DND-41 (cell line): ENCODE measurements around the gene HCRT.

Experiments used
- ATAC-seq: fragments of 200-7000 bp; cut with Tn5 transposase; 3 replicates; pipeline ENCODE4 v1.9.1; 2021; ENCODE audit warnings: low read depth; ENCODE audit not compliant: insufficient read depth
- DNase-seq: peaks from one replicate; pipeline ENCODE4 v3.0.0-alpha.2; 2020
- H2AFZ ChIP-seq: 2 replicates; pipeline ENCODE4 v1.6.0; 2012; ENCODE audit warnings: low read depth, low read length
- H3K27ac ChIP-seq: 2 replicates; pipeline ENCODE4 v1.5.1; 2012; ENCODE audit warnings: low read length, inconsistent platforms
- H3K27me3 ChIP-seq: fragments of 200-600 bp; sonication (generic); 2 replicates; pipeline ENCODE4 v1.6.0; 2012; ENCODE audit warnings: low read length, mild to moderate bottlenecking, inconsistent platforms; ENCODE audit not compliant: insufficient read depth, poor library complexity
- H3K36me3 ChIP-seq: 2 replicates; pipeline ENCODE4 v1.5.1; 2012; ENCODE audit warnings: low read length, inconsistent platforms; ENCODE audit not compliant: insufficient read depth
- H3K4me1 ChIP-seq: 2 replicates; pipeline ENCODE4 v1.5.1; 2012; ENCODE audit warnings: mild to moderate bottlenecking, low read length; ENCODE audit not compliant: insufficient read depth
- H3K4me2 ChIP-seq: 2 replicates; pipeline ENCODE4 v1.6.0; 2012; ENCODE audit warnings: mild to moderate bottlenecking, moderate library complexity, low read length, inconsistent platforms; ENCODE audit not compliant: insufficient read depth
- H3K4me3 ChIP-seq, 2 experiments: fragments of 200-600 bp in 1 of 2; shearing (Covaris generic) in 1 of 2; 2 replicates each; pipeline ENCODE4 v1.5.1; 2012 to 2016; ENCODE audit warnings: inconsistent platforms in 2 of 2, low read length in 2 of 2, mild to moderate bottlenecking in 2 of 2, low read depth in 1 of 2, moderate library complexity in 1 of 2
- H3K79me2 ChIP-seq: 2 replicates; pipeline ENCODE4 v1.6.0; 2012; ENCODE audit warnings: low read length, inconsistent platforms; ENCODE audit not compliant: insufficient read depth
- H3K9ac ChIP-seq: 2 replicates; pipeline ENCODE4 v1.6.0; 2012; ENCODE audit warnings: low read depth, mild to moderate bottlenecking, inconsistent platforms, low read length, moderate library complexity
- H3K9me3 ChIP-seq: 2 replicates; pipeline ENCODE4 v1.5.1; 2012; ENCODE audit warnings: low read length, moderate library complexity, mild to moderate bottlenecking, inconsistent platforms; ENCODE audit not compliant: insufficient read depth, severe bottlenecking
- H4K20me1 ChIP-seq: 2 replicates; pipeline ENCODE4 v1.6.0; 2012; ENCODE audit warnings: low read length; ENCODE audit not compliant: insufficient read depth
- EZH2 ChIP-seq: IDR thresholded peaks from 3 replicates; pipeline ENCODE4 v1.6.1; 2012; ENCODE audit warnings: borderline replicate concordance, low read depth, mild to moderate bottlenecking, moderate library complexity, low read length, inconsistent platforms; ENCODE audit not compliant: severe bottlenecking
- TF ChIP-seq, protein P1 (sequence below): IDR thresholded peaks from 2 replicates; pipeline ENCODE4 v1.5.1; 2012; ENCODE audit warnings: borderline replicate concordance, low read length, moderate library complexity, mild to moderate bottlenecking; ENCODE audit not compliant: poor library complexity, severe bottlenecking; ENCODE audit errors: extremely low read depth

HCRT gene

DNA sequence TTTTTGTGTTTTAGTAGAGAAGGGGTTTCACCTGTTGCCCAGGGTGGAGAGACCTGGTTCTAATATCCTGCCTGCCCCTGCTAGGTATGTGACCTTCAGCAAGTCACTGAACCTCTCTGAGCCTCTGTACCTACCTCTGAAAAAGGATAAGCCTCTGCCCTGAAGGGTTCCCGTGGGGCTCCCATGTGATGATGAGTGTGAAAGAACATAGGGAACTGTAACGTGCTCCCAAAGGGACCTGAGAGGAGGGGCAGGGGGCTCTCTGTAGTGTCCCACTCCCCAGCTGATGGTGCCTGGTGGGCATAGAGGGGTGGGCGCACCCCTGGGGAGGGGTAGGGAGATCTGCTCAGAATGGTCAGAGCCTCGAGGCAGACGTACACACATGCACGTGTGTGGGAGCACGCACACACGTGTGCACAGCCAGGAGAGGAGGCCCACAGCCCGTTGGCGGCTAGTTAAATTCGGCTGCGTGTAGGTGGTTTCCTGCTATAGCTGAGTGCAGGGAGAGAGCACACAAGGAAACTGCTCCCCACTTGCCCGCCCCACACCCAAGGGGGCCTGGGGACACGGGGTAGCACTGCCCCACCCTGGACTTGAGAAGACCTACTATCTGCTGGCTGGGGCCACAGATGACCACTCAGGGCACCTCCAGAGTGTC, 11.0 kb downstream of the HCRT start:
- no peak for ATAC-seq
- no peak overlapping the region for H2AFZ ChIP-seq
- no peak for DNase-seq
- TF ChIP-seq, protein P1, sequence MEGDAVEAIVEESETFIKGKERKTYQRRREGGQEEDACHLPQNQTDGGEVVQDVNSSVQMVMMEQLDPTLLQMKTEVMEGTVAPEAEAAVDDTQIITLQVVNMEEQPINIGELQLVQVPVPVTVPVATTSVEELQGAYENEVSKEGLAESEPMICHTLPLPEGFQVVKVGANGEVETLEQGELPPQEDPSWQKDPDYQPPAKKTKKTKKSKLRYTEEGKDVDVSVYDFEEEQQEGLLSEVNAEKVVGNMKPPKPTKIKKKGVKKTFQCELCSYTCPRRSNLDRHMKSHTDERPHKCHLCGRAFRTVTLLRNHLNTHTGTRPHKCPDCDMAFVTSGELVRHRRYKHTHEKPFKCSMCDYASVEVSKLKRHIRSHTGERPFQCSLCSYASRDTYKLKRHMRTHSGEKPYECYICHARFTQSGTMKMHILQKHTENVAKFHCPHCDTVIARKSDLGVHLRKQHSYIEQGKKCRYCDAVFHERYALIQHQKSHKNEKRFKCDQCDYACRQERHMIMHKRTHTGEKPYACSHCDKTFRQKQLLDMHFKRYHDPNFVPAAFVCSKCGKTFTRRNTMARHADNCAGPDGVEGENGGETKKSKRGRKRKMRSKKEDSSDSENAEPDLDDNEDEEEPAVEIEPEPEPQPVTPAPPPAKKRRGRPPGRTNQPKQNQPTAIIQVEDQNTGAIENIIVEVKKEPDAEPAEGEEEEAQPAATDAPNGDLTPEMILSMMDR, result no peak
- no peak for TF ChIP-seq EZH2
- H3K4me3 ChIP-seq, result no peak overlapping the region
- no peak overlapping the region for H3K27ac ChIP-seq
- H3K9me3 ChIP-seq, result no peaks in the 10 kb centered on the region
- no peaks in the 10 kb centered on the region for H3K79me2 ChIP-seq
- H3K9ac ChIP-seq, result no peak overlapping the region
- H3K4me2 ChIP-seq, result no peak overlapping the region
- no peaks in the 10 kb centered on the region for H3K36me3 ChIP-seq
- no peaks in the 10 kb centered on the region for H3K4me1 ChIP-seq
- H4K20me1 ChIP-seq, result no peaks in the 10 kb centered on the region
- H3K27me3 ChIP-seq, result no peaks in the 10 kb centered on the region

DNA sequence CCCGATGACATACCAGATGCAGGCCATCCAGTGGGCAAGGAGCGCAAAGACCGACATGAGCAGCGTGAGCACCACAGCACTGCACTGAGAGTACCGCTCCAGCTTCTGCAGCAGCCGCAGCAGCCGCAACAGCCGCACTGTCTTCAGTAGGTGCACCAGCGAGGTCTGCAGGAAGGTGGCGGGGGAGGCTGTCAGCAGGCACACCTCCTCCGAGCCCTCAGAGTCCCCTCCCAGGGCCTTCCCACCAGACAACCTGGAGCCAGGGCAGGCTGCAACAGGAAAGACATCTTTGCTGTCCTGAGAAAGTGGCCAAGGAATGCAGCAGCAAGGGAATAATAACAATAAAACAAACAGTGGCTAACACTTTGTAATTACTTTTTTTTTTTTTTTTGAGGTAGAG, 13.4 kb downstream of the HCRT start:
- DNase-seq, result no peak
- H3K27ac ChIP-seq, result no peak overlapping the region

DNA sequence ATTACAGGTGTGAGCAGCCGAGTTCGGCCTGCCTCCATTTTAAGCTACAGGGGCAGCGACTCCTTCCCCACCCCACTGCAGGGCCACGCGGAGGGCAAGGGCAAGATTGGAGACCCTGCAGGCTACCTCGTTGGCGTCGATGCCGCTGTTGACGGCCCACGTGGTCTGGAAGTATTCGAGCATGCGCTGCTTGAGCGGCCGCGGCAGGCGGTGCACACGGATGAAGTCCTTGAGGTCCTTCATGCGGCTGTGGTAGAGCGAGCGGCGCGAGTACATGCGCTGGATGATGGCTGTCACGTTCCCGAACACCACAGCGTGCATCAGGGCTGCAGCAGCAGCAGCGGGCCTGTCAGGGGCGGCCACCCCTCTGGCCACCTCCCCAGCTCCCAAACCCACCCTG, 15.9 kb downstream of the HCRT start:
- no peaks in the 10 kb centered on the region for H3K9me3 ChIP-seq
- no peak for TF ChIP-seq EZH2
- TF ChIP-seq, protein P1, result no peak
- no peak overlapping the region for H3K27ac ChIP-seq
- no peak overlapping the region for H3K4me3 ChIP-seq
- DNase-seq, result no peak
- no peaks in the 10 kb centered on the region for H3K4me1 ChIP-seq
- no peaks in the 10 kb centered on the region for H3K27me3 ChIP-seq
- no peaks in the 10 kb centered on the region for H3K79me2 ChIP-seq
- ATAC-seq, result no peak
- H4K20me1 ChIP-seq, result no peaks in the 10 kb centered on the region
- H3K9ac ChIP-seq, result no peak overlapping the region
- no peak overlapping the region for H3K4me2 ChIP-seq
- no peaks in the 10 kb centered on the region for H3K36me3 ChIP-seq
- no peak overlapping the region for H2AFZ ChIP-seq

More for the DNA sequence above, 13.4 kb downstream of the HCRT start:
- Histone ChIP-seq H3K4me1 (no peaks in the 10 kb centered on the region), H3K36me3 (no peaks in the 10 kb centered on the region), H3K4me2 (no peak overlapping the region), H3K79me2 (no peaks in the 10 kb centered on the region), H2AFZ (no peak overlapping the region), H4K20me1 (no peaks in the 10 kb centered on the region), H3K27me3 (no peaks in the 10 kb centered on the region), H3K9me3 (no peaks in the 10 kb centered on the region), H3K9ac (no peak overlapping the region), H3K4me3 (no peak overlapping the region)
- no peak for ATAC-seq
- TF ChIP-seq, protein P1, result no peak
- TF ChIP-seq EZH2, result no peak

DNA sequence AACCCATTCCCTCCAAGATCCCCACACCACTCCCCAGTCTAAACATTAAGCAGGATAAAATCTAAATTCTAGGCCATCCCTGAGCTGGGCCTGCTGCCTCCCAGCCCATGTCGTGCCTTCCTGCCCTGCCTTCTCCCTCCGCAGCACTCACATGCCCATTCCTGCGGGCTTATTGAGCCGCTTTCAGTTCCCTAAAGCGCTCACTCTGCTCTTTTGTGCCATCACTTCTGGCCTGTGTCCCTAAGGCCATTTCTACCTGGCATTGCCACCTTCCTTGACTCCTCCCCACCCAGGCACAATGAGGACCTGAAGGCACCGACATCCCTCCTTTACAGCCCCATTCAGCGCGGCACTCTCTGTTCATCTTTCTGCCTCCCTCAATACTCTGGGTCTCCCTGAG, 17.4 kb downstream of the HCRT start:
- ATAC-seq (no peak), DNase-seq (no peak)
- TF ChIP-seq, protein P1, result no peak
- TF ChIP-seq EZH2, result no peak
- Histone ChIP-seq H3K27ac (no peak overlapping the region), H3K4me2 (no peak overlapping the region), H3K9me3 (no peaks in the 10 kb centered on the region), H3K4me3 (no peak overlapping the region), H3K9ac (no peak overlapping the region), H3K79me2 (no peaks in the 10 kb centered on the region), H3K27me3 (no peaks in the 10 kb centered on the region), H3K36me3 (no peaks in the 10 kb centered on the region), H2AFZ (no peak overlapping the region), H3K4me1 (no peaks in the 10 kb centered on the region), H4K20me1 (no peaks in the 10 kb centered on the region)
